Anterior cingulate cortex (tissue), 58 donors: ENCODE measurements around the gene NAALAD2.
A peak's percentile ranks its signal among the peaks of the same experiment; 100 is the strongest.
"Not testable (repeated sequence)": the region's sequence is repeated elsewhere in the genome, so short reads cannot be mapped to it uniquely, and the experiment has no call there.

Experiments
- DNase-seq, 58 donors: peaks; one replicate each; lab custom pipeline; 2025; lab: John Stamatoyannopoulos, UW

The NAALAD2 gene

DNA sequence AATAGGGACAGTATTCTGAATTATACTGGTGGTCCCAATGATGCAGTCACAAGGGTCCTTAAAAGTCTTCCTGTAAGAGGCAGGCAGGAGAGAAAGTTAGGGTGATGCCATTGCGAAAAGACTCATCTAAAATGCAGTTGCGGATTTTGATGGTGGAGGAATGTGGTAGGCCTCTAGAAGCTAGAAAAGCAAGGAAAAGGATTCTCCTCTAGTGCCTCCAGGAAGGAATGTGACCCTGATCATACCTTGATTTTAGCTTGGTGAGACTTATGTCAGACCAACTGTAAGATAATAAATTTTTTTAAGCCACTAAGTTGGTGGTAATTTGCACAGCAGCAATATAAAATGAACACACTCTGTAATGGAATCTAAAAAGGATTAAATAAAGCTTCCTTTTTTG lies 54.5 kb downstream of the NAALAD2 start:
- no peak for DNase-seq

GRCh38 chr11:90192869-90193582 lies 58.6 kb downstream of the NAALAD2 start:
- DNase-seq = no peak

DNA sequence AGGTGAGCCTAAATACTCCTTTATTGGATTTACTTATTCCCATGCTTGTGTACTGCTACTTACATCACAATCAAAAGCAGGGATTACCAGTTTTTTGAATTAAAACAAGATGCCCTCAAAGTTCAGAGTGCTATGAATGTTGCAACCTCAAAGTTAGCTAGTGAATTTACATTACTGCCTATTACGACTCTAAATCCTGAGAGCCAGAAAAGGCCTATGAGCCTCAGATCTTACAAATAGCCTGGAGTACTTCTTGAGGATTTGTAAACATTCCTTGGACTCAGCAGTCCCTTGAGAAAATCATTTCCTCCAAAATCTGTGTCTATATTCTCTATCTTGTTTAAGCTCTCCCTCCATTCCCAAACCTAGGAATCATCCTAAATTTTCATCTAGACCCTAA lies 62.9 kb downstream of the NAALAD2 start:
- no peak for DNase-seq

DNA sequence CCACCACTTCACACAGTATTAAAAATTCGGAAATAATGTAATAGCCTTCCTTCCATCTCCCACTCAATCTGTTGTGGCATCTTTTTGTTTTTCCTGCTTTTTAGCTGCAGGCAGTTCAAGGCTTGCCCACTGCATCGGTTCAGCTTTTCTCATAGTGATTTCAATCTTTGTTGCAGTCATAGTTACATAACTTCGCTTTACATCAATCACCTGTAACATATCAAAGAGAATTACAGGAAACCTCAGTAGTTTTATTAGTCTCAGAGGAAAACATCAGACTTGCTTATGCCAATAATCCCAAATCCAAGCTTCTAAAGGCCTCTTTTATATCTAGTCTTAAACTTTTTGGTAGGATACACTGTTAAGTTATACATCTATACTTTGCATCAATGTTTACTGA lies 67.9 kb downstream of the NAALAD2 start:
- no peak for DNase-seq

- no peak for DNase-seq
Observed at GRCh38 chr11:90204407-90204806, 69.9 kb downstream of the NAALAD2 start.

DNA sequence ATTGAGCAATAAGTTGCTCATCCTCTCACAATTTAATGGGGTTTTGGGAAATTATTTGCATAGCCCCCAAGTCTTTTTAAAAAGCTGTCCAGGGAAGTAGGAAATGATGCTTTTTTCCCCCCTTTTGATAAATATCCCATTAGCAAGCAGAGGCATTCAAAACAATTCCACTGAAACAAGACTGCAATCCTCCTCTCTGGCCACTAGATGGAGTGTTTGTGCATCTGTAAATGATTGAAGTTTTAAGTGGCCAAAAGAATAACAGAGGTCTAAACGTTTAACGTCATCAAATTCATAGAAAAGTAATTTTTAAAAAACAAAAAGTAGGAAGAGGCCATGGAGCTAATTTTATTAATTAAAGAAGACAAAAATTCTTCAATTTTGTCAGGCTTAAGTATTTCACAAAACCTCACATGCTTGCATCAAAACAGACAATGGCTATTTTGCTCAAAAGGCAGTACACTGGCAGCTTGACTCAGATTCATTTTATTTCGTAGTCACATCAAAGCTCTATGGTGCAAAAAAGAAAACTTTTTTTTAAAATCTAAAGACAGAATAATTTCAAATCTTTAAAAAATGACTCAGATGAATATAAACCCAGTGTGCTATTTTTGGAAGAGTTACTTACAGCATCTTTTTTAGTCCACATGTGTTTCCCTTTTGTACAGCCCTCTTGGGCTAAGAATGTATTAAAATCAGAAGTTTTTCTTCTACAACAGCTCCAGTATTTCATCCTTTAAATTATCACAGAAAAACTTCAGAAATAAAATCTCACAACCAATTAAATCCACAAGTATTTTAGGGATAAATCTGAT lies 70.6 kb downstream of the NAALAD2 start:
- DNase-seq = peak in 1 of 58 donors; percentile 33

GRCh38 chr11:90207992-90208391 lies 73.5 kb downstream of the NAALAD2 start:
- DNase-seq = not testable (repeated sequence)

GRCh38 chr11:90208857-90209256 lies 74.4 kb downstream of the NAALAD2 start:
- DNase-seq = no peak

DNA sequence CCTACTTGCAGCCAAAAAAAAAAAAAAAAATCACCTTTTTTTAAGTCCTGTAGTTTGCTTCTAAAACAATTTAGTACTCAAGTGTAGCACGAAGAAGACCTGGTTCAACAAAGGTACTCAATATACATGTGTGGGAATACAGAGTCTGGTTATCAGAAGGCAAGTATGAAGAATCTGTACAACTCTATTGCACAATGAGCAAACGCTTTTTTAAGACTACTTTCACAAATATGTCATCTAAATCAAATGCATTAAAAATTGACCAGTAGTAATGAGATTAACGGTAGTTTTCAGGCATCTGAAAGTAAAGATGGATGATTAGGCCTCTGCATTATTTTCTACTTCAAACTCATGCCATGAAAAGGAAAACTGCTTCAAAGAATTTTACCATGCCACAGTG lies 78.9 kb downstream of the NAALAD2 start:
- no peak for DNase-seq

DNA sequence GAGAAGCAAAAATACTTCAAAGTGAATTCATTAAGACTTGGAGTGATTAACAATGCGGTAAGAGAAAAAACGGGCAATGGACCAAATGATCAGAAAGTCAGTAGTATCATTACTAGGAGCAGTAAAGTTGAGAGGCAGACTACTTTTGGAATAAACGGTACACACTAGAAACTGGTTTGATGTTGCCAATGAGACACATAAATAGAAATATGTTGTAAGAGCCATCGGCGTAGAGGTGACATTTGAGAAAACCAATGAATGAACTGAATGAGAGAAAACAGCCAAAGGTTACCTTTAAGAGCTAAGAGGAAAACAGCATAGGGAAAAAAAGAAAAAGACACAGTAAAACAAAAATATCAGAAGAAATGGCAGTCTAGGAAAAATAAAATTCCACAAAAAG lies 82.1 kb downstream of the NAALAD2 start:
- no peak for DNase-seq

DNA sequence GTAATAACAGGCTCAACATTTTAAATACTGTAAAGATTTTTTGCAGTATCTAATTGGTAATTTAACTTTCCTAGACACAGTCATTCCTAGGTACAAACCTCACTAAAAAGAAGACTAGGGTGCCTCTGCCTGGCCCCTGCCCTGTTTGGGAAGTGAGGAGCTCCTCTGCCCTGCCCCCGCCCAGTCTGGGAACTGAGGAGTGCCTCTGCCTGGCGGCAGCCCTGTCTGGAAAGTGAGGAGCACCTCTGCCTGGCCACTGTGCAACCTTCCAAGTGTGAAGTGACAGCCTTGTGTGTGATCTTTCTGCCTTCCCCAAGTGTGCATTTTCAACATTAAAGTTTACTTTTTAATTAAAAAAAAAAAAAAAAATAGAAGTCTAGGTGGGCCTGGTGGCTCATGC lies 84.1 kb downstream of the NAALAD2 start:
- DNase-seq = no peak

GRCh38 chr11:90219438-90219837 lies 85.0 kb downstream of the NAALAD2 start:
- DNase-seq = no peak

GRCh38 chr11:90220391-90220790 lies 85.9 kb downstream of the NAALAD2 start:
- no peak for DNase-seq

GRCh38 chr11:90221803-90222458 lies 87.5 kb downstream of the NAALAD2 start:
- DNase-seq = no peak

GRCh38 chr11:90222459-90223247 lies 88.2 kb downstream of the NAALAD2 start, which contains the start of gene CHORDC1:
Gene CHORDC1 (minus strand): TSS chr11:90223049. CDS start chr11:90222954, 95 bp downstream.
- DNase-seq = peak in 57 of 58 donors; percentile 62 to 96 (median 90)

GRCh38 chr11:90223248-90223585 lies 88.8 kb downstream of the NAALAD2 start:
- peak in 1 of 58 donors; percentile 80 for DNase-seq

- no peak for DNase-seq
Observed at GRCh38 chr11:90228056-90228455, 93.6 kb downstream of the NAALAD2 start.

DNA sequence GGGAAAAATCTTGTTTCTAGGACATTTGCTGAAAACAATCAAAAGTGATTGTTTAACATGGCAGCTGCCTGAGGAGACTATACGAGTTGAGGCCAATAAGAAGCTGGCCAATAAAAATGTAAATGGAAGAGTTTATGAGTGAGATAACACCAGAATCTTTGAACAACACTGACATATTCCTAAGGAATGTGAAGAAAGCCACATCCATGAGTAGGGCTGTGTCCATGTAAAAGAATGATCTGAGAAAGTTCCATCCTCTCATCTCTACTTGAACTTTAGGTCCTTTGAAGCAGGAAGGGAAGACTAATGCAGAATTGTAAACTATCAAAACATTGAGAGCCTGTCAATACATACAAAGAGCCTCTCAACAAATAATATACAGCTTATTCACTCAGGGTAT lies 95.3 kb downstream of the NAALAD2 start:
- no peak for DNase-seq

DNA sequence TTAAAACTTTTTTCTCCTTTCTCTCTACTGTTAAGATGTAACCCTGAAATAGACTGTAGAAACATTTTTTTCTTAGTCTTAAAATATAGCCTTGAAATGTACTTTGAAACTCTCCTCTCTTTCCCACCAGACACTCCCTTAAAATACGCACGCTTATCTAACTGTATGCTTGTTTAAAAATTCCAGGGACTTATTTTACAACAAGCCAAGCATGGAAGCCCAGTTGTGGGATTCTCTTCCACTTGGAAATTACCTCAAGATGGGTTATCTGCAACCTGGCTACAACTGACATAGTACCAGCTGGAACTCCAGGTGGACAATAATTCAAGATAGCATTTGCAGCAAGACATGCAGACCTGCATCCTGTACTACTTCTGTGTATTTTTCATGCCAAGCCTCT lies 100.5 kb downstream of the NAALAD2 start:
- no peak for DNase-seq

DNA sequence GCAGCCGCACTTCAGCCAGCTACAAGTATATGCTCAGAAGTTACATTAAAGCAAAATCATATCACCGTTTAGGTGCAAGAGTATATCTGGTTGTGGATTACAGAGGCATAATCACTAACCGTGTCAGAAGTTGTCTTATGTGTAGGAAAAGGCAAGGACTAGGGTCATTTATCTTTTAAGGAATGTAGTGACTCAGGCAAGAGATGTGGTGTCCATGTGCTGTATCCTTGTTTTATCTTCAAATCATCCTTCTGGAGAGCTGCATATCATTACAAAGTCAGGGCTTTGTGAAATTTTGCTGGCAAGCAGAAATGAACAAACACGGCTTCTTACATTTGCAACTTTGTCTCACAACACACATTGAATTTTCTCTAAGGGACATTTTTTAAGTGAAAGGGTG lies 101.1 kb downstream of the NAALAD2 start:
- no peak for DNase-seq

DNA sequence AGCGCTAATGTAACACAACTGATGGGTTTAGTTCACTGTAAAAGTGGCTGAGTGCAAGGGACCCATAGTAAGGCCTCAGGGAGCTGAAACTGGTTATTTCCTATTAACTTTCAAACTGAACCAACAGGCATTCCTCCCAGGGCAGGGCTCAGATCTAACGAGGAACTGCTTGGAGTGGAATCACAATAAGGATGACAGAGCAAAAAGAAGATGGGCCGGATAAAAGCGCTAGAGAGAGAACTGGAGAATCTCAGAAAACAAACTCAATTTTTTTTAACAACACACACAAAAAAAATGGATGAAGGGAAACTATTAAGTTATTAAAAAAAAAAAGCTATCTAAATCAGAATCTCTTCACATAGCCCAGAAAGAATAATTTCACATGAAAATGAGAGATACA lies 102.5 kb downstream of the NAALAD2 start:
- no peak for DNase-seq
